Suppressor macrophage (primary cell): ENCODE results near the gene PLIN5.
A peak's percentile ranks its signal among the peaks of the same experiment; 100 is the strongest.

Experiments used
- DNase-seq, 4 experiments: peaks; one replicate each; pipeline ENCODE4 v3.0.0-alpha.2; 2020 to 2022

Gene PLIN5

GRCh38 chr19:4483385-4483784 is 51.6 kb downstream of the PLIN5 start:
- no peak for DNase-seq

DNA sequence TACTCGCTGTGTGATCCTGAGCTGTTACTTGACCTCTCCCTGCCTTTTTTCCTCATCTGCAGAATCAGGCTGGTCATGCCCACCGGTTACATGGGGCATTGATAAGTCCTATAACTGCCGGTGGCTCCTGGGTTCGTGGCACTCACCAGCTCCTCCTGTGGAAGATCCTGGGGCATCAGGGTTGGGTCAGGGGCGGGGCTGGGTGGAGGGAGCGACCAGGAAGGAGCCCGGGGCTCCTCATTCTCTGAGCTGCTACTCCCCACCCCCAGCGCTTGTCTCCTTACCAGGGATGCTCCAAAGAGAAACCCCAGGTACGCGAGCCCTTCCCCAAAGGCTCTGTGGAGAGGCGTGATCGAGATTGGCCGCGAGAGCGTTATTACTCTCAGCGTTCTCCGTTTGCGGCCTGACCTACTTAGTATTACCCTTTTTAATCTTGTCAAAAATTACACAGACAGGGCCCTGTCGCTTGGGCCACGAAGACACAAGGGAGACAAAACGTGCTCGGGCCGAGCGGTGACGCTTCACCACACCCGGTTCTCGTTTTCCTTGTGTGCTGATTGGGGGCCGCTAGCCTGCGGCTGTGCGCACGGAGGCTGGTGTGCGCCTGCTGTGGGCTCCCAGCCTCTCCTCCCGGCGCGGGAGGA is 52.2 kb downstream of the PLIN5 start:
- DNase-seq, result no peak

- DNase-seq, result no peak
These were observed 57.8 kb downstream of the PLIN5 start for GRCh38 chr19:4477034-4477801.

DNA sequence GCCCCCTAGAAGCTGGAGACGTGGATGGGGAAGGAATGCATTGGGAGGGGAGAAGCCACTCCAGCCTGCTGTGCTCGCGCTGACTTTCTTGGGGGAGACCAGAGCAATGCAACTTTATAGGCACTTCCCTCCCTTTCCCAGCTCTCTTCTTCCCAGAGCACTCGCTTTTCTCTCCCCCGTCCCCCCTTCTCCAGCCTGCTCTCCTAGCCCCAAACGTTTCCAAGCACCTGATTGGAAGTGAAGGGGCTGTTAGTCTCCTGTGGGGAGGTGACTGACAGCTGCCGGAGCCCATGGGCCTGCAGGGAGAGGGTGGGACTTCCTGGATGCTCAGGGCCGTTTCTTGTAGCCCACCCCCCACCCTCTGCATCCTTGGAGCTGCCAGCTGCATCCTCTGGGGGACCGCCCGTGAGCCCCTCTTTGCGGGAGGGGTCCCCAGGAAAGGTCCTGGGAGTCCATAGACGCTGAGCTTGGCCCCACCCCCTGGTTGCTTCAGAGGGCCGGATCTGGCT is 60.5 kb downstream of the PLIN5 start:
- DNase-seq, result peak in 3 of 4 experiments; percentile 17 to 36 (median 22)

DNA sequence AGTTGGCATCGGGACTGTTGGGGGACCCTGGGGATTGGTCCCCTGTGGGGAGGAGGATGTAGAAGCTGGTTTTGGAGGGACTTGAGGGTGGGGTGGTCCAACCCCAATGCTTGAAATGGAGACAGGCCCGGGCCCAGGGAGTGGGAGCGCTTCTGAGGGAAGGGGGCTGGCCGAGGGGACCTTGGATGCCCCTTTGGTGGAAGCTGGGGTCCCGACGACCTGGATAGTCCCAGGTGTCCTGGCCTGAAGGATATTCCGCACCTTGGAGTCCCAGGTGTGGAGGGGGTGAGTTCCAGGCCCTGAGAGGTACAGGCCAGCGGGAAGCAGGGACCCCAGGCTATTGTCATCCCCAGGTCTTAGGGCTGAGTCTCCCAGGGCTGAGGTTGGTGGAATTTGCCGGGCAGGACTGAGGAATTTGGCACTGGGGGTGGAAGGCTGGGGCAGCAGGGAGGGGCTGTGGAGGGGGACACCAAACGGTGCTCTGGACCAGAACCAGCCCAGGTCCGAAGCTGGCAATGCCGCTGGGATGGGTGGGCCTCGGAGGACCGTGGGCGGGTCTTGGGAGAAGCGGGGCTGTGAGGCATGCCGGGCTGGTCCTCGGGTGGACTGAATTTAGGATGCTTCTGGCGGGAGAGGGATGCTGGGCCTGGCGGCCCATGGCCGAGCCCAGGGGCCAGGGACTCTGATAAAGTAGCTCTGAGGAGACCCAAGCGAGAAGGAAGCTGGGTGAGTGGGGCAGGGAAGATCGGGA is 61.1 kb downstream of the PLIN5 start:
- DNase-seq, result no peak

- no peak for DNase-seq
These were observed 61.8 kb downstream of the PLIN5 start for GRCh38 chr19:4473011-4473762.
